ENCODE data around the gene PPM1K. TPM values are rescaled to one million over a fixed set of nuclear protein-coding genes. Genes with fewer than 3 reads are reported as not detected.

Gene PPM1K
- total RNA-seq, 1 donor from 2014 or later, result 36.5 TPM

GRCh38 chr4:88225232-88226105 lies 58.9 kb downstream of the PPM1K start:
- no peak overlapping the region for H3K27ac ChIP-seq
- no peak for ATAC-seq
- intact Hi-C loops (cut with DNase I), result no loop called here

GRCh38 chr4:88223516-88223915 lies 60.8 kb downstream of the PPM1K start:
- H3K27ac ChIP-seq, result no peak overlapping the region
- H3K4me1 ChIP-seq, result no peaks in the 10 kb centered on the region
- DNase-seq (no peak), ATAC-seq (no peak)
- TF ChIP-seq CTCF (IDR thresholded peaks at IDR 0.05), result no peak
- H3K36me3 ChIP-seq, result no peaks in the 10 kb centered on the region
- H3K27me3 ChIP-seq (ENCODE audit: low read depth), result no peaks in the 10 kb centered on the region
- intact Hi-C loops (cut with DNase I), result no loop called here
- H3K4me3 ChIP-seq, result no peak overlapping the region
- H3K9me3 ChIP-seq, result no peaks in the 10 kb centered on the region

More at GRCh38 chr4:88225232-88226105, 58.9 kb downstream of the PPM1K start:
- Histone ChIP-seq H3K36me3 (no peaks in the 10 kb centered on the region), H3K4me3 (no peak overlapping the region), H3K4me1 (no peaks in the 10 kb centered on the region), H3K9me3 (no peaks in the 10 kb centered on the region), H3K27me3 (ENCODE audit: low read depth) (no peaks in the 10 kb centered on the region)
- TF ChIP-seq CTCF (IDR thresholded peaks at IDR 0.05), result no peak
- DNase-seq, result no peak

- Histone ChIP-seq H3K4me3 (no peak overlapping the region), H3K27ac (no peak overlapping the region), H3K9me3 (no peaks in the 10 kb centered on the region), H3K4me1 (no peaks in the 10 kb centered on the region), H3K36me3 (no peaks in the 10 kb centered on the region), H3K27me3 (ENCODE audit: low read depth) (no peaks in the 10 kb centered on the region)
- intact Hi-C loops (cut with DNase I), result loop anchor here (10.0 kb wide), 2 partner anchors 184 to 296 kb away; no protein-coding TSS in a partner anchor
- DNase-seq (no peak), ATAC-seq (peak; percentile 79 to 84)
- peak; percentile 72 for TF ChIP-seq CTCF (IDR thresholded peaks at IDR 0.05)
These were observed 65.3 kb downstream of the PPM1K start for GRCh38 chr4:88219099-88219498.

GRCh38 chr4:88217169-88217568 lies 67.2 kb downstream of the PPM1K start:
- no peak for TF ChIP-seq CTCF (IDR thresholded peaks at IDR 0.05)
- no peak overlapping the region for H3K27ac ChIP-seq
- no peak overlapping the region for H3K4me3 ChIP-seq
- ATAC-seq, result no peak
- H3K4me1 ChIP-seq, result no peaks in the 10 kb centered on the region
- H3K36me3 ChIP-seq, result no peaks in the 10 kb centered on the region
- H3K27me3 ChIP-seq (ENCODE audit: low read depth), result no peaks in the 10 kb centered on the region
- H3K9me3 ChIP-seq, result no peaks in the 10 kb centered on the region
- no peak for DNase-seq
- intact Hi-C loops (cut with DNase I), result loop anchor here (10.0 kb wide), 2 partner anchors 182 to 298 kb away; no protein-coding TSS in a partner anchor

GRCh38 chr4:88216395-88216794 lies 68.0 kb downstream of the PPM1K start:
- DNase-seq (no peak), ATAC-seq (peak in 1 of 2 donors; percentile 45)
- Histone ChIP-seq H3K9me3 (no peaks in the 10 kb centered on the region), H3K27ac (no peak overlapping the region), H3K27me3 (ENCODE audit: low read depth) (no peaks in the 10 kb centered on the region), H3K4me1 (no peaks in the 10 kb centered on the region), H3K36me3 (no peaks in the 10 kb centered on the region), H3K4me3 (no peak overlapping the region)
- intact Hi-C loops (cut with DNase I), result loop anchor here (10.0 kb wide), 2 partner anchors 182 to 298 kb away; no protein-coding TSS in a partner anchor
- no peak for TF ChIP-seq CTCF (IDR thresholded peaks at IDR 0.05)
